DMS153 (cell line): ENCODE measurements around the gene GAP43.

Experiments used
- DNase-seq: peaks from one replicate; lab custom pipeline; 2025; lab: John Stamatoyannopoulos, UW

The GAP43 gene

DNA sequence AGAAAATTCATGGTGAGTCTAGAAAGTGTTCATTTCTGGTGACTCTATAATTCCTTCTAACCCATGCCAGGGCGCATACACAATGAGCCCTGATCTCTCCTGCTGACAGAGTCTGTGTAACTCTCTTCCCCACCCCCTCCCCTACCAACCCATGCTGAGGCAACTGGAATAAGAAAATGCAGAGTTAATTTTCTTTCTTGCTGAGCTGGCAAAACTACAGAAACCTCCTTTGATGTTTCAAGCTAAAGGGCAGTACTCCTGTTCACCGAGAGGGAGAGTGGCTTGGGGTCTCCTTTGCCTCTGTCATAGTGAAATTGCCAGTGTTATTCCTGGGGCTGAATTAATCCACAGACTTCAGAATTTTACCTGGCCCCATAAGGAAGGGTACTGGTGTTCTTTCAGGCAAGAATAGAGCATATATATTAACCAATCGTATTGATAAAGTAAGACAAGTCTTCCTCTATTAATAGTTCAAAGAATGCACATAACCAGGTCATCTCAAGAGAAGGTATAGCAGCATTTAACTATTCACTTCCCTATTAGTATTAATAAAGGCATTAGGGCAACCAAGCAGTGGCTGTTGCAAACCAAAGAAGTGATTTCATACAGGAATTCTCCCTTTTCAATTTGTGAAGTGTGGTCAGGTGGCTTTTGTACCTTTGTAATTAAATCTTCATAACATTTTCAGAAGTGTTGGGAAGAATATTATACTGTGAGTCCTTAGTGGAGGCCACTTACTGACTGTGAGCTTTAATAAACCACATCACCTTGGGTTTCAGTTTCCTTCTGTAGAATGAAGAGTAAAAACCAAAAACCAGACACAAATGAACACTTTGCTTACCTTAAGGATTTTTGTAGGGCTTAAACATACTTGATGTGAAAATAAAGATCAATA lies 4.1 kb downstream of the GAP43 start:
- DNase-seq = no peak

DNA sequence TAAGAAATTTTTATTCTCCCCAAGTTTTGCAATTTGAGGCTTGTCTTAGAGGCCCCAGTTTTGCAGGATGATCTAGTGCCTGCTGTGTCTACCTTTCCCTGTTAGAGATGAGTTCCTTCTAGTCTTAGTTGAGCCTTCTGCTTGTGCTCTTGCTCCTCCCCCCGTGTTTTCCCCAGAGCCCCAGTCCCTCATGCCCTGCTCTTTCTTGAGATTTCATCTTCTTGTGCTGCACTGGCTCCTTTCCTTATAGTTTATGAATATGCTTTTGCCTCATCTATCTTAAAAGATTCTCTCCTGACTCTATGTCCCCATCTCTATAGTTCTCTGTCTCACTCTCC lies 4.7 kb downstream of the GAP43 start:
- no peak for DNase-seq

DNA sequence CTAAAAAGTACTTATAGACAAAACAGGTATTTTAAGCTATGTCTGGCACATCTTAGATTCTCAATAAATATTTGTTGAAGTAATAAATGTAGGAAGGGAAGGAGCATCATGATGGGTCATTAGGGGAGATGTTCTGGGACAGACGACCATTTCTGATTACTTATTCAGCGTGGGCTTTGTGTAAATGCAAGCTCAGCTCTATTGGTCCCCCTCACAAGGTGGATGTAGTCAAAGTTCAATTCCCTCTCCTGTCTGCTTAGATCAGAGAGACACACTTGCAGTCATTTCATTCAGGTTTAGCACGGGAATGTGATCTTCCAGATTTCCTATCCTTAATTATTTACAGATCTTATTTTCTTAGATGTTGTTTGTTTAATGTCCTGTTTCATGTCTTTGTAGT lies 7.5 kb downstream of the GAP43 start:
- DNase-seq = no peak

DNA sequence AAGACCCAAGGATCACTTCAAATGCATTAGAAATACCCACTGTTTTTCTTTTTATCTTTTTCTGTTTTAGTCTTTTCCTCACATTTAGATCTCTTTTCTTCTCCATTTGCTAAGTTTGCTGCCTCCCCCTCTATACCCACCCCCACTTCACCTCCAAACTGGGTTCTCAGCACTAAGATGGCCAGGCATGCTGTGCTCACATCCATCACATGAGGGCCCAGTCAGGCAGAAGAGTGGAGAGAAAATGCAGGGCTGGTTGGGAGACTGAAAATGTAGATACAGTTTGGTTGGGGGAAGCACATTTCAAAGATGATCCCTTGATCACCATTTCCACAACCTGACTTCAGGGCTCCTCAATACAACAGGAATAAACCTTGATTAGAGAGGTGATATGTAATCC lies 8.7 kb downstream of the GAP43 start:
- DNase-seq = no peak

DNA sequence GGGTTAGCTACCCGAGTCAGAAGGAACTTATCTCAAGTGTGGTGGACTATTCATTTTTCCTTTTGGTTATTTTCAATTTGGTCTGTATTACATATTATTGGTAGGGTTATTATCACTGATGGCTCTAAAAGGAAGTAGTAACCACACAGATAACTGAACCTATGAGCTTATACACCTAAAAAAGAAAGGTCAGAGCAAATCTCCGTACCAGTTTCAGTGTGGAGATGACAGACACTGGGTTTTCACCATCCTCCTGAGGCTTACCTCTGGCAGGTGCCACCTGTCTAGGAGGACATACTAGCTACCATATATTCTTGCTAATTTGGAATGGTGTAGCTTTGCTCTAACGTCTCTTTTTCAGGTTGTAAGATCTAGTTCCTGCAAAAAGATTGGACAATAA lies 10.2 kb downstream of the GAP43 start:
- no peak for DNase-seq

DNA sequence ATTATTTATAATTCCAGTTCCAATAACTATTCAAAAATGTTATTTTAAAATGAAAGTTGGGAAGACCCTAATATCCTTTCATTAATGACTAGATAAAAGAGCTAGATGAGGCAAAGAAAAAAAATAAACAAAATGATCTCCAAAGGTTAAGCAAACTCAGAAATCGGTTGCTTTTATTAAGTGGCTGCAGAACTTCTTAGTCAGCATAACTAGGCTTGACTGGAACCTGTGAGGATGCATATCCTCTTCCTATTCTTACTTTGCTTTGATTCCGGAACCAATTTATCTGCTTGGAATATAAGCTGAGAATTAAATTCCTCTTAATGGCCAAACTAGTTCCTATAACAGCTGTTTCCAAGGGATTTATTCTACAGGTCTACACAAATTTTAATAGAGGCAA lies 10.7 kb downstream of the GAP43 start:
- DNase-seq = no peak

DNA sequence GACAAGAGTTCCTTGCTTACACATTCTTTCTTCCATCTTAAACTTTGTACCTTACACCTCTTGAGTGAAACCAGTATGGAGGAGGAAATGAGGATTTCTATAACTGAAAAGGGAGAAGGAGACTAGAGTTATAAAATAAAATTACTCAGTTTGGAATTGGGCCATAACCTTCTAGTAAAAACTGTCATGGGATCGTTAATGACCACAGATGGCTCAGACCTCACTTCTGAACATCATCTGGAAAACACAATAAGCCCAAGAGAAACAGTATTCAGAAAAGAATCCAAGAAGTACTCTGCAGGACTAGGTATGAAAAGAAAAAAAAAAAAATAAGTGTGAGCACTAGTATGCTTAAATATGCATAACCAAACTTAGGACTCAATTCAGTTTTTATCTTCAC lies 12.1 kb downstream of the GAP43 start:
- DNase-seq = no peak

DNA sequence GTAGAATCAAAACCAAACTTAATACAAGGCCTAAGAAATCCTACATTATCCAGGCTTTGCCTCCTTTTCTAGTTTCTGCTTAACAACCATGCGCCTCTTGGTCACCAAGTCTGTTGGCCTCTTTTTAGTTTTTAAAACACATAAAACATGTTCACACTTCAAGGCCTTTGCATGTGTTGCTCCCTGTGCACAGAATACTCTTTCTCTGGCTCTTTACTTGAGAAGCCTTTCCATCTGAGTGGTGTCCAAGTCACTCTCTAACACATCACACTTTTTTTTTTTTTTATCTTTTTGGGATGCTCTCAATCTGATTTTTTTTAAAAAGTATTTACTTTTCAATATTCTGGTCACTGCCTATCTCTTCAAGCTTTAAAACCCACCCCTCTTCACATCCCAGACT lies 14.9 kb downstream of the GAP43 start:
- DNase-seq = no peak

DNA sequence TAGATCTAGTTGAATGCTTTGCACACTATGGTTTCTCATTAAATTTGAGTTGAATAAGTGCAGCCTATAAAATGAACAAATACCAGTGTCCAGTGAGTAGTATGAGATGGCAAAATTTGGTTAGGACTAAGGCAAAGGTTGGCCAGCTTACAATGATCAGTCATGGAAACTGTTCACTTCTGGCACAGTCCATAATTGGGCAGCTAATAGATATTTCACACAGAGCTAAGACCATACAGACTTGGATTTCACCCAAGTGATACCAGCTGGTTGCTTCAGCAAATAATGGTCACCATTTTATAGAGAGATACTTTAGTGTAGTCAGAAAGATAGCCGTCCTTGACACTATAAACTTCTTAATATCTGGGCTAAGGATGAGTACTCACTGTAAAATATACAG lies 15.7 kb downstream of the GAP43 start:
- DNase-seq = peak; percentile 14

DNA sequence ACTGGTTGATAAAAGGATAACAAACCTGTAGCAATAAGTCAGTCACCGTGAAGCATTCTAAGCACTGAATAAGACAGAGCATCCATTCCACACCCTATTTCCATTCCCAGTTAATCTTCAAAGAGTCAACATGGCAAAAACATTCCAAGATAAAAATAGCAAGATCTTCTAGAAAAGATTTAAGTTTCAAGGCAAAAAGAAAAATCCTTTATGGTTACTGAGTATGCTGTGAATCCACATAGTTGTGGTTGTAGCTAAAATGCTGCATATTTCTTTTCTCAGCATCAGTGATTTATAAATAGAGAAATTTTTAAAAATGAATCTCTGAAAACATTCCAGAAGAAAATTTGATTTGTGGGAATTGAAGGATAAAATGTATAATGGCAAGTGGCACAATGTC lies 21.1 kb downstream of the GAP43 start:
- no peak for DNase-seq

DNA sequence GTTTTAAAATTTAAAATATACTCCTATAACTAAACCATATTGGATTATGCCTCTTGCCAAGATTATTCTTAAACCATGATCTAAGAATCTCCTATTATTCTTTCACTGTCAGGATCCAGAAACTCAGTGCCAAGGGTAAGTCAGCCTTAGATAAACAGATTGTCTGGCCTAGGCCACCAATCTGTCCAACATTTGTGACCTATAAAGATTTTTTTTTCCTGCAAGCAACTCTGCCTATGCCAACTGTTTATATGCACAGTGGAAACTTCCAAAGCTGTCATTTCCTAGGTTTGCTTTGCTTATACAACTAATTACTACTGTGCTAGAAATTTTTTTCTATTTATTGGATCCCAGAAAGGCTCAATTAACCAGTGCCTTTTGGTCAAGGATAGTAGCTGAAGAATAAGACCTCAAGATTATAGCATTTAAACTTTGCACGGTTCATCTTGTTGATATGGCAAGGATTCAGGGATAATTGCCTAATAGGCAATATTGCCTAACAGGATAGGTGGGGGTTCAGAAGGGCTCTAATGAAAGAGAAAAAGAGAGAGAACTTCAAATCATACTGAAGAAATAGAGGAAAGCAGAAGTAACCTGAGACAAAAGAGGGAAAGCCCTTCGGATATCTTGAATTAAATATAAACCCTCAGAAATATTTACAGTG lies 22.8 kb downstream of the GAP43 start:
- no peak for DNase-seq

DNA sequence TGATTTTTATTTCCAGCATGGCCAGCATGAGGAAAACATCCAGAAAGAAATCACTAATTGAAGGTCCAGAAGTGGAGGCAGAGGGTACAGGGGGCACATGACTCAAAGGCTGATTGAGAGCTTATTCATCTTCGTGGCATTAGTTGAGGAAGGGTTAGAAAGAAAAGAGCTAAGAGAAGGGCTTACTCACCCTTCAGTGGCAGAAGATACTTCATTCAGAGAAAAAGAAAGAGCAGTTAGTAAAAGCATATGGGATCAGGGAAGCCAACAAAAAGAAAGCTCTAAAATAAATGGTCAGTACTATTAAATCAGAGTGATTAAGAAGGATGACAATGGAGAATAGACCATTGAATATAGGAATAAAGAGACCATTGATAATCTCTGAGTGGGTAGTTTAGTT lies 25.2 kb downstream of the GAP43 start:
- no peak for DNase-seq

DNA sequence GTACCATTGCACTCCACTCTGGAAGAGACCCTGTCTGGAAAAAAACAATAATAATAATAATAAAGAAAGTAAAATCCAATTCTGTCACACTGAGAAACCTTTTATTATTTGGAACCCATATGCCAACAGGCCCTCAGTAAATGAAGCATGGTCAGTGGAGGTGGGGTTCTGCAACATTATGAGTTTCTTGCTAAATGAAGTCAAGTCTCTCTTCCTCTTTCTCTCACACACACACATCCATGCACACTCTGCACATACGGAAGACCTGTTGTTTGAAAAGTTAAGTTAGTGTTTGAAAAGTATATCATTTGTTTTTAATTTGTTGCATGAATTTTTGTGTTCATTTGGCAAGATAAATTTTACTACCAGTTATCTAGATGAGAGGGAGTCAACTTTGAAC lies 27.8 kb downstream of the GAP43 start:
- no peak for DNase-seq

DNA sequence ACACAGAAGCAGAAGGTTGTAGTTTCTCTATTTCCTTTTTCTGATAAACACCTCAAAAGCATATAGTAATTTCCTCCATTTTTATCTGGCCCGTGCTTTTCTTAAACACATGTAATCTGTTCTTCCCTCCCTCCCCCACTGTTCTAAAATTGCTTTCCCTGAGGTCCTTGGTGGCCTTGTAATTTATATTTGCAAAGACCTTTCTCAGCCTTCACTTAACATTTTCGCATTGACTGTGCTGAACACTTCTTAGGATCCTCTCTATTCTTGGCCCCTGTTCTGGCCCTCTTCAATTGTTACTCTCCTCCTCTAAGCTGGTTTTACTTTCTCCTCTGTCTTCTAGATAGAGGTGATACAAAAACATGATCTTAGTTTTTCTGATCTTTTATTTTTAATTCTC lies 28.3 kb downstream of the GAP43 start:
- DNase-seq = no peak

DNA sequence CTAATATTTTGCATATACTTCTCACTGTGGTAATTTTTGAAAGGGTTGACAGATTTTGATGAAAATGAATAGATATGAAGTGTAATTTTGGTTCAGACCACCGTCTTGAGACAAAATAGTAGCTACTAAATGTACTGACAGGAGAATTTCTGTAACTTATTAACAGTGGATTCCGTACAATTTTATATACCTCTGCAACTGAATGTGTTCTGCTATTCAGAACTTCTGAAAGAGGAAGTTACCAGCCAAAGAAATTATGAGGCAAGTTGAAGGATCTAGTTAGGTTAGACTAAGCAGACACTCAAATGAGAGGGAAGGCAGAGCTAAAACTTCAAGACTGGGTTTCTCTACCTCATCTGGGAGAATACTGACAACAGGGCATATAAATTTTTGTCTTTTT lies 29.4 kb downstream of the GAP43 start:
- DNase-seq = no peak

DNA sequence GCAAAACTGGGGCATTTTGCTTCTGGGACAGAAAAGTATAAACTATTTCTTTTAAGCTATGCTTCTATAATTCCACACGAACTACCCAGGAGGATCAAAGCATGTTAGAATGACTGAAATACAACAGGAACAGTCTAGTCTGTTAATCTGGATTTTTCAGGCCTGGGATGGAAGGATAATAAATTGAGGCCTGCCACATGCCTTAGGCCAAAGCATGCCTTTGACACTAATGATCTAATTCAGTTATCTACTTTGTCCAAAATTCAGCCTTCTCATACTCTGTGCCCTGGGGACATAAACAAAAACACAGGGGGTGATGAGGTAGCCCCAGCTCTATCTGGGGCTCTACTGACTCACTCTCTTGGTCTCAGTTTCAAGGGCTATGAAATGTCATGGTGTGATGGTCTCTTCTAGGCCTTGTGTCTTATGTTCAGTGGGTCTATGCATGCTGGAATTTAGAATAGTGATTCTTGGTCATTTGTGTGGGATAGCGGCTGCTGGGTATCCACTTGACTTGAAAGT lies 32.5 kb downstream of the GAP43 start:
- DNase-seq = no peak

DNA sequence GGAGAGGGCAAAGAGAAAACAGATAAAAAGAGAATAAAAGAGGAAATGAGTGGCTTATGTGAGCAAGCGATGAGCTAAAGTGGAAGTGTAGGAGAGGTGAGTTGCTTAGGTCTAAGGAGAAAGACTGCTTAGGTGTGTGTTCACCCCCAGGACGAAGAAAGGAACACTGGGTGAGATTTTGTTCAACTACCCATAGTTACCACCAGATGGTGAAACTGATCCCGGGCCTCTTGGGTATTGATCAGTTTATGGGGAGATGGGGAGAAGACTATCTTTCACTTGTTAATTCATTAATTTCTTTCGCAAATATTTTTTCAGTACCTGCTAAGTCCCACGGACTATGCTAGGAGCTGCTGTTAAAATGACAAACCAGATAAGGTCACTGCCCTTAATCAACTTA lies 33.9 kb downstream of the GAP43 start:
- no peak for DNase-seq

DNA sequence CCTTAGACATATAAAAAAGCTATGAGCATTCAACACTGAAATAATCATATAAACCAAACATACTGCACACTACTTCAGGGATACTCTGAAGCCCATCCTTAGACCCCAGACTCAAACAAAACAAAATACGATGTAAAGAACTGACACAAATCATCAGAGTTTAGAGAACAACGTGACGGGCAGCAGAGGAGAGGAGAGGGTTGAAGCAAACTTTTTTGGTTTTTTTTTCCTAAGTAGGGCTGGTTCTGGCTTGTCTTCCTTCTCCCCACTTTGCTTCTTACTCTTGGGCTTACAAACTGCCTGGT lies 34.7 kb downstream of the GAP43 start:
- DNase-seq = no peak

DNA sequence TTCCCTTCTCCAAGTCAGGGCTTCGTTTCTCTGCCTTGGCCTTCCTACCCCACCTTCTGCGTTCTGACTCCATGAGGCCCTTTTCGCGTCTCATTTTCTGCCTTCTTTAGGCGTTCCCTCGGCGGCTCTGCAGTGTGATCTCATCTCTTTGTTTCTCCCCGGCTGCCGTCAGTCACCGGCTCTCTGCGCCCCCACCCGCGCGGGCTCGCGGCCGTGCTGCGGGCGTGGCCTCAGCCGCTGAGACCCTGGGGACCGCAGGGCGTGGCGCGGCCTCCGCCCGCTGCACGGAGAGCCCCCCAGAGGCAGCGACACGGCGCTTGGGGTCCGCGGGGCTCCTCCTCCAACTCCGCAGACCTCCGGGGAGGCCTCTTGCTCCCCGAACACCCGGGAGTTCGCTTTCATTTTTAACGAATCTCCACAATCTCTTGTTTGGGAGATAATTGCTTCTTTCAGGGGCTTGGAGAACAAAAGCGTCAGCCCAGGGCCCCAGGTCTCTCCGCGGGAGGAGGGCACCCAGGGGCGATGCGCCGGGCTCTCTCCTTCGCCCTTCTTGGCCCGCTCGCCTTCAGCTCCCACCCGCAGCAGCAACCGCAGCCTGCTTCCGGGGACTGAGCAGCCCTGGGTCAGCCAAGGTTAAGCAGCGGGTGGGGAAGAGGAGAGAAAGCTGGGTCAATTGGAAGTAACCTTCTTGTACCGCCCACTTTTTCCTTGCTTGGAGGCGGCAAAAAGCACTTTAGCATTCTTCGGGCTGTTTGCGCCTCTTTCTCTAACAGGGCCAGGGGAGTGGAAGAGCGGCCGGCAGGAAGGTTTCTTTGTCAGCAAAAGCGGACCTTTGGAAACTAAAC lies 35.2 kb downstream of the GAP43 start:
- DNase-seq = peak; percentile 70

DNA sequence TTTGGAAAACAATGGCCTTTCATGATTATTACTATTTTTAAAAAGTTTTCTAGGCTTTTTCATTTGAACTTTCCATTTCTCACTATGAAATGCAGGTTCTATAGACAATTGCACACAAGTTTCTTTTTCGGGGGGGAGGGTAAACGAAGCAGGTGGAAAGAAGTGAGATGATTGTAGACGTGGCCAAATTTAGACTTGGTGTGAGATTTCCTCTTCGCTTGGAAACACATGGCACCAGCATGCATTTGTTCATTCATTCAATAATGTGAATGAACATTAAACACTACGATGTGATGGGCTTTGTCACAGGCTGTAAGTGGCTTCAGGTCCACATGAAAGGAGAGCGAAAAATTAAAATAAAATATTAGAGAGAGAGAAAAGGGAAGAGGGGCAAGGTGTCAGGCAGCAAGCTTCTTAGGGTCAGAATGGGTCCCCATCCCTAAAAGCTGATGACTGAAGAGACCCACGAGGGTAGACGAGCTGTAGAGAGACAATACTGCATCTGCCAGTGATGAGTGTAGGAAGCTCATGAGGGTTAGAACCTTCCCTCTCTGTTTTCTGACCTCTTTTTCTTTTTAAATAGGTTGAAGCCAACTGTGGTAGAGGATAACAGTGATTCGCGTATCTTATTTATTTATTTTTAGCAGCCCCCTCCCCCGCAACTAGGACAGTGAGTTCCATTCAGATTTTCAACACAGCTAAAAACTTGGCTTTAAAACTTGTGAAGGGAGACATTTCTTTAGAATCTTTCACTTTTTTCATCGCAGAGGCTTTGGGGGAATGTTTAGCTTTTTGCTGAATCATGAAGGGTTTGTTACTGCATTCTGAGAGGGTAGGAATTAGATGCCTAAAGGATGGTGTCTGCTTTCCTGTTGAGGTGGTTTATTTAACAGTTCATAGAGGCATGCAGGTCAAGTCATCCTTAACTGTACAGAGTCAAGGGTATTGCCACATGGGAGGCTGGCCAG lies 36.2 kb downstream of the GAP43 start:
- DNase-seq = no peak

DNA sequence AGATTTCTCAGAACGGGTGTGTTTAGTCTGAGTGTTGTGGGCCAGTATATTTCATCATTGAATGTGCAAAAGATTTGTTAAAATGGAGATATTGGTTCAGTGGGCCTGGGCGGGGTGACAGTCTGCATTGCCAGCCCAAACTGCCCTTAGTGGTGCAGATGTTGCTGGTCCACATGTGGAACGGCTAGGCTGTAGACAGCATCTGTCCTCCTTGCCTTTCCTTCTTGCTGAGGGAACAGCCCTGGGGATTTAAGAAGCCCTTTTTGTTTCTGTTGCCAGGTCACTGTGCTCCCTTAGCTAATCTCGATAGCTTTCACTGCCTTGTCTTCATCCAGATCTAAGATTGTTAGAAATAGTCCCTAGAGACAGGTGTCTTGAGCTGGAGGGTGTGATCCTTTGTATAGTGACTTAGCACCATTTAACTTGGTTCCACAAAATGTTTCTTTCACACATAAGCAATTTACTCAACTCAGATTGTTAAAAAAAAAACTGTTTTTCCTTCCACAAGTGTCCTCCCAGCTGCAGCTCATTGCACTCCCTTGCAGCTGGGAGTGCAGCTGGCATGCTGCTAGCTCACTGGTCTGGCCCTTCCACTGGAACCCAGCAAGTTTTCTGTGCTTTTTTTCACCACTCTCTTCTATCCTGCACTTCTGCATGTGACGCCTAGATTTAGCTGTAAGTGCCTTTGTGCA lies 37.5 kb downstream of the GAP43 start:
- DNase-seq = no peak
